Measurements from ENCODE around the gene SLTM.

DNA sequence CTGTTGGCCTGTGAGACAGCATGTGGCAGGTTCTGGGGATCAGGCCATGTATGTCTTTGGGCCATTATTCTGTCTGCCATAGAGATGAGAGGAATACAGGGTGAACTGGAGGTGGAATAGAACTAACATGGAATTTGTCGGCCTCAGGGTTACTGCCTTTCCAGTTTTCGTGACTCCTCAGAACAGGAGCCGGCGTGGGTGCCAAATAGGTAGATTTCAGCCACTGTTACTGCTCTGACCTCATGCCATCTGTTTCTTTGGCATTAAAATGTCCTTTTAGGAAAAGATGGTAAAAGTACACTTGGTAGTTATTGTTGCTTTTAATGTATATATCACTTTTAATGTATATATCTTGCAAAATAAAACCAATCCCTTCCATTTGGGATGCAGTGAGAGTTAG, 65.6 kb downstream of the SLTM start:
- TF ChIP-seq, protein P1, sequence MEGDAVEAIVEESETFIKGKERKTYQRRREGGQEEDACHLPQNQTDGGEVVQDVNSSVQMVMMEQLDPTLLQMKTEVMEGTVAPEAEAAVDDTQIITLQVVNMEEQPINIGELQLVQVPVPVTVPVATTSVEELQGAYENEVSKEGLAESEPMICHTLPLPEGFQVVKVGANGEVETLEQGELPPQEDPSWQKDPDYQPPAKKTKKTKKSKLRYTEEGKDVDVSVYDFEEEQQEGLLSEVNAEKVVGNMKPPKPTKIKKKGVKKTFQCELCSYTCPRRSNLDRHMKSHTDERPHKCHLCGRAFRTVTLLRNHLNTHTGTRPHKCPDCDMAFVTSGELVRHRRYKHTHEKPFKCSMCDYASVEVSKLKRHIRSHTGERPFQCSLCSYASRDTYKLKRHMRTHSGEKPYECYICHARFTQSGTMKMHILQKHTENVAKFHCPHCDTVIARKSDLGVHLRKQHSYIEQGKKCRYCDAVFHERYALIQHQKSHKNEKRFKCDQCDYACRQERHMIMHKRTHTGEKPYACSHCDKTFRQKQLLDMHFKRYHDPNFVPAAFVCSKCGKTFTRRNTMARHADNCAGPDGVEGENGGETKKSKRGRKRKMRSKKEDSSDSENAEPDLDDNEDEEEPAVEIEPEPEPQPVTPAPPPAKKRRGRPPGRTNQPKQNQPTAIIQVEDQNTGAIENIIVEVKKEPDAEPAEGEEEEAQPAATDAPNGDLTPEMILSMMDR (conservative IDR thresholded peaks at IDR 0.05): no peak
- TF ChIP-seq EZH2 (IDR thresholded peaks at IDR 0.05; ENCODE audit: low read depth): no peak
